HT-29 (cell line): ENCODE measurements around the gene SASH3. TPM values are rescaled to one million over a fixed set of nuclear protein-coding genes. Genes with fewer than 3 reads are reported as not detected.

Experiments
- DNase-seq: peaks from one replicate; pipeline ENCODE4 v3.0.0-alpha.2; 2015; ENCODE audit warnings: low spot score
- total RNA-seq: library from RNA; depleted of rRNA; stranded (reverse); fragments of >200 nt; shearing (Covaris generic); gene quantifications from 2 replicates; pipeline ENCODE4 v1.2.3, GENCODE V29; 2014

Gene SASH3
- total RNA-seq, 1 experiment from 2014 or later: not detected

DNA sequence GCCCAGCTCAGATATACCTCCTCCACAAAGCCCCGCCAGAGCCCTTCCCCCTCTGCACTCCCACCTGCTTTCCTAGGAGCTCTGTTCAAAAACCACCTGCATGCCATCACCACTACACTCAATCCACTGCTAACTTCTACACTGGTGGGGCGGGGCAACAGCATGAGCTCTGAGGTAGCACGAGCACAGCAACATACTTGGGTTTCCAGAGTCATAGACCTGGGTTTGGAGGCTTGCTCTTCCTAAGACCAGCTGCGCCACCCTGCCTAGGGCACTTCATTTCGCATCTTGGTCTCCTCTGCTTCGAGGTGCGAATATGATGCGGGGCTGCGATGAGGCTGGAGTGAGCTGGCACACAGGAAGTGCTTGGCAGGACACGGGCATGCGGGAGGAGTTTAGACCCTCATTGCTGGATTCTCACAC, 3.6 kb downstream of the SASH3 start:
- DNase-seq: no peak

DNA sequence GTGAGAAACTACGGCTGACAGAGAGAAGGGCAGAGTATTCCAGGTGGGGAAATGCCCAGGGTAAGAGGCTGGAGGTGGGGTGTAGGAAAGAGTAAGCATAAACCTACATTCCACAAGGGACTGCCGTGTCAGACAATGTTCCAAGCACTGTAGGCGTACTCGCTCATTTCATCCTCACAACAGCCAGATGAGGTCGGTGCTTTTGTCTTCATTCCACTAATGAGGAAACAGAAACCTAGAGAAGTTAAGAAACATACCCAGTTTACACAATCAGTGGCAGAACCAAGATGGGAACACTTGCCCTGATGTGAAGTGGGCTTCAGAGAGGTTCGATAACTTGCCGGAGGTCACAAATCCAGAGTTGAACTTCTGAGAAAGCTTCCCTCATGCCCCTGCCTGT, 4.6 kb downstream of the SASH3 start:
- DNase-seq: no peak

DNA sequence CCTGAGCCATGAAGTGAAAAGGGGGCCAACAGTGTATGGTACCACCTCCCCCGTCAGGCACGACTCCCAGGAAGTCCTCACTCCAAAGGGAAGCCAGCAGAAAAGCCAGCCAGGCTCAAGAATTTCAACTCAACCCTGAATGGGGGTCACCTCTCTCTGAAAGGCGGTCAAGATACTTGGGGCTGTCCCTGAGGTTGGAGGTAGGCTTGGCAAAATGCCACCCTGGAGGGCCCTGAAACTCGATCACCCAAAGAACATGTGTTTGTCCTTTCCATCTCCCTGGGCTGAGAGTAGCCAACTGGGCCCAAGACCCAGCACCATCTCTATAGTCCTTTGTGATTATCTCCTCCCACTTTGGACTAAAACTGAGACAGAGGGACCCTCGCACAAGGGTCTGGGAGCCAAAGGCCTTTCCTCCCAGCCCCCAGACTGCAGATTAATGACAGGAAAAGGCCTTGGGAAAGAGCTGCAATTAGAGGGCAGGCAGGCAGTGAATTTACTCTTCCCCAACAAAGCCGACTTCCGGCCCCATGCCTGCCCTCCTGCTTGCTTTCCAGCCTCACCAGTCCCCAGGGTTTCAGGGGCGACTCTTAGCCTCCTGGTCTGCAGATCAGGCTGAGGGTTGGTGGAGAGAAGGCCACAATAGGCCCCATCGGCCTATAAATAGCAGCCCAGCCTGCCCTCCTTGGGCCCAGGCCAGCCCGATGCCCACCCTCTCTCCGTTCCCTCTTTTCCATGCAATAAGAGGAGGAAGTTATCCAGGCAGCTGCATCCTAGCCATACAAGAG, 5.6 kb downstream of the SASH3 start:
- DNase-seq: no peak

DNA sequence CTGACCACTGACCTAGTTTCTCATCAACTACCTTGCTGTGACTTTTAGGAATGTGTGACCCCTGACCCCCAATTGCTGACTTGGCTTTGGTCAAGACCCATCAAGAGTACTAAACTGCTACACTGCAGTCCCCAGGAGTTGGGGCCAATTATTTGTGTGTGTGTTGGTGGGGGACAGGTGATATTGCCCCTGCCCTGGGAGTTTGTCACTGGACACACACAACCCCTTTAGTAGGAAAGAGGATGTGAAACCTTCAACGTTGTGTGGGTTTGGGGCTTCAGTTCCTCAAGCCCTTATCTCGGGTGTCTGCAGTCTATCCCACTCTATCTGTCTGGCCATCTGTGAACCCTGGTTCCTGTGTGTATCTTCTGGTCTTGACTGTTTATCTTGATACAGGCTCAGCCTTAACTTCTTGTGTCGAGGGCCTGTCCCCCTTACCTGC, 6.5 kb downstream of the SASH3 start:
- no peak for DNase-seq

DNA sequence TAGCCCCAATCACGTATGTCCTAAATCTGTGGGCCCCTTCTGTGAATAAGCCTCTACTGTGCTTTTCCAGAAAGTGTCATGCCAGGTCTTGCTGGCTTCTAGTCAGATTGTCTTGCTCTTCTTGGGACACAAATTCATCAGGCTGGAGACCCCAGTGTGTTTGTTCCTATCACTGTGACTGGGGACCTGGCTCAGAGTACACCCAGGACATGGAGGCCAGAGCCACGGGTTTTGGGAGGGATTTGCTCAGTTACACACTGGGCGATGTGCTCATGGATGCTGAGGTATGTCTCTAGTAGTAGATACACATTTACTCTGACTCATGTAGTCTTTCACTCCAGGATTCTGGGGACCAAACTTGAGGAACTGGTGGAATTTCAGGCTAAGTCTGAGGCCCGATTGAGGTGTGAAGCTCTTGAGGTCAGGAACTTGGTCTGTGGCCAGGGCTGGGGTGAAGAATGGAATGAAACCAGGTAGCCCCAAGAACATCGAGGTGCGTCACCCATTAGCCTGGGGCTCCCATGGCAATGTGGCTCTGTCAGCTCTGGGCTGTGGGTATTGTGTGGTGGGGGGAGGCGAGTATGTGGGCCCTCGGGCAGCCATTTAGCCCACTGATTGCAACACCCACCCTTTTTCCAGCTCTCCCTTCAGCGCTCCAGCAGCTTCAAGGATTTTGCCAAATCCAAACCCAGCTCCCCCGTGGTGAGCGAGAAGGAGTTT, 7.7 kb downstream of the SASH3 start:
- no peak for DNase-seq

DNA sequence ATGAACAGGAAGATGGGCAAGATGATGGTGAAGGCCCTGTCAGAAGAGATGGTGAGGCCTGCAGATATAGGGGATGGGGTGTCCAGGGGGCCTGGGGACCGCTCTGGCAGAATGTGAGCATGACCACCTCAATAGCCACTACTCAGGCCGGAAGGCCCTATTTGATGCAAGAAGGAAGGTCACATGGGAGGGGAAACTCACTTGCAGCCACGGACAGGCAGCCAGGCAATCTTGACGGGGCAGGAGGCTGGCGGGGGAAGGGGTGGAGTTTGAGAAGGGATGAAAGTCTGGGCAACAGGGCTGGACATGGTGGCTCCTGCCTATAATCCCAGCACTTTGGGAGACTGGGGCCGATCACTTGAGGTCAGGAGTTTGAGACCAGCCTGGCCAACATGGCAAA, 8.8 kb downstream of the SASH3 start:
- no peak for DNase-seq

DNA sequence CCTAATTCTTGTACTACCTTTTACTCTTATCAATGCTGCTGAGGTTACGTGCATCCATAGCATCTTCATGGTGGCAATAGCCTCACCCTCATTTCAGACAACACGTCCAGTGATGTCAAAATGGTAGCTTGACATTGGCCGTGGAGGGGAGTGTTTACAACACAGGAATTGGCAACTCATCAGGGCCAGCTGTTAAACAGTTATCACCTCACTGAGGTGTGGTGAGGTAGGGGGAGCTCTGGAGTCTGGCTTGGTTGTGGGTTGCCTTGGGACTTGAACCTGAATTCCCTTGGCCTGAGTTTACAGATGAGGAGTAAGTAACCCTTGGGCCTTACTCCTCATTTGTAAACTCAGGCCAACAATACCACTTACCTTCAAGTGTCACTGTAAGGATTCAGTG, 10.4 kb downstream of the SASH3 start:
- no peak for DNase-seq

DNA sequence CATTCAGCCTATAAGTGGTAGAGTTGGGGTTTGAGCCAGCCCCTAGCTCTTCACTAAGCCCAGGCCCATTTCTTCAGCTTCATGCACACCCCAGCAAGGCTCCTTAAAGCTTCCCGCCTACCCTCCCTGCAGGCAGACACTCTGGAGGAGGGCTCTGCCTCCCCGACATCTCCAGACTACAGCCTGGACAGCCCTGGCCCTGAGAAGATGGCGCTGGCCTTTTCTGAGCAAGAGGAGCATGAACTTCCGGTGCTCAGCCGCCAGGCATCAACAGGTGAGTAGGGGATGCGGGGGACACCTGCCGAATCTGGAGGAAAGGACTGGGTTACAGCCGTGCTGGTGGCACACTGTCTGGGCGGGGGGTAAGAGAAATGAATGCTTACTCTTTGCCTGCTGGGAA, 11.1 kb downstream of the SASH3 start:
- DNase-seq: no peak

DNA sequence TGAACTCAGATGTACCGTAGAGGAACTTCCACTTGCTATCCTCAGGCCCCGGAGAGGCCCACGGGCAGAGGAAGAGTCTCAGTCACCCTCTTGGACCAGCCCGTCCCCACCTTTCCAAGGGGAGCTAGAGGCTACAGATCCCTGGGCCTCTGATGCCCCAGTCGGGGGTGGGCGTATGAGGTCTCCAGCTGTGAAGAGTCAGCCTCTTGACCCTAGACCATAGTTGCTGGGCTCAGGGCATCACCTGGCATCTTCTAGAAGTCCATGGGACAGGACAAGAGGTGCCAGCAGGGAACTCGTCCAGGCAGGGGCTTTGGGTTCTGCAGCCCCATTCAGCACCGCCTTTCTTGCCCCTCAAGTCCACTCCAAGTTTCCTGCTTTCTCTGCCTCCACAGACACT, 11.6 kb downstream of the SASH3 start:
- no peak for DNase-seq

DNA sequence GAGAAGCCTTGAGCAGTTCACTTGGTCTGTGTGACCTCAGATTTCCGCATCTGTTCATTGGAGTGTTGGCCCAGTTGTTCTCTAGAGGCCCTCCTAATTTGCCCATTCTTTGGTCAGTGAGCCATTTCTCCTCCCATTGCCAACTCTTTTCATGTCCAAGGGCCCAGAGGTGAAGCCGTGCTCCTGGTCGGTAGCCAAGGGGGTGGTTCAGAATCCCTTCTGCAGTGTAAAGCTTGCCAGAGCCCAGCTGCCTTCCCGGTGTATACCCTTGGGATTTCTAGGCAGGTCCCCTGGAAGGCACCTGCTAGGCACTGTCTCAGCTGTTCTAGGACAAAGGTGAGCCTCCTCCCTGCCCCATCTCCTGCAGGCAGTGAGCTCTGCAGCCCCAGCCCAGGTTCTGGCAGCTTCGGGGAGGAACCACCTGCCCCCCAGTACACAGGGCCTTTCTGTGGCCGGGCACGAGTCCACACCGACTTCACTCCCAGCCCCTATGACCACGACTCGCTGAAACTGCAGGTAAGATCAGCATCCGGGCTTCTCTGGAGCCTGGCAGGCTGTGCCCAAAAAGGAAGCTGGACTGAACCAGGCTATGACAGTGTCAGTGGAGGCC, 12.3 kb downstream of the SASH3 start:
- DNase-seq: no peak

DNA sequence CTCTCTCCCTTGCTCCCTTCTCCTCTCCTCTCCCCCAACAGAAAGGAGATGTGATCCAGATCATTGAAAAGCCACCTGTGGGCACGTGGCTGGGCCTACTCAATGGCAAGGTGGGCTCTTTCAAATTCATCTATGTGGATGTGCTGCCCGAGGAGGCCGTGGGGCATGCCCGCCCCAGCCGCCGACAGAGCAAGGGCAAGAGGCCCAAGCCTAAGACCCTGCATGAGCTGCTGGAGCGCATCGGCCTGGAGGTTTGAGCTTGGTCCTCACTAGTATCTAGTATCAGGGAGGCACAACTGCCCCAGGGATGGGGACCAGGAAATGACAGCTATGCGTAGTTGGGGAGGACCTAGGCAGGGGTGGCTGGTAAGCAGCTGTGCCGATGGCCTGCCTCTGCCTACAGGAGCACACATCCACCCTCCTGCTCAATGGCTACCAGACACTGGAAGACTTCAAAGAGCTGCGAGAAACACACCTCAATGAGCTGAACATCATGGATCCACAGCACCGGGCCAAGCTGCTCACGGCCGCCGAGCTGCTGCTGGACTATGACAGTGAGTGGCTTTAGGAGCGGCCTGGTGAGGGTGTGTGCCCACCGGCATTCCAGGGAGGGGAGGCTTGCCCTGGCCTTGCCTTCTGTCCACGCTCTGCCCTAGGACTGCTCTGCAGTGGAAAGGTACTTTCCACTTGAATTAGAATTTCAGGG, 13.0 kb downstream of the SASH3 start:
- DNase-seq: no peak

DNA sequence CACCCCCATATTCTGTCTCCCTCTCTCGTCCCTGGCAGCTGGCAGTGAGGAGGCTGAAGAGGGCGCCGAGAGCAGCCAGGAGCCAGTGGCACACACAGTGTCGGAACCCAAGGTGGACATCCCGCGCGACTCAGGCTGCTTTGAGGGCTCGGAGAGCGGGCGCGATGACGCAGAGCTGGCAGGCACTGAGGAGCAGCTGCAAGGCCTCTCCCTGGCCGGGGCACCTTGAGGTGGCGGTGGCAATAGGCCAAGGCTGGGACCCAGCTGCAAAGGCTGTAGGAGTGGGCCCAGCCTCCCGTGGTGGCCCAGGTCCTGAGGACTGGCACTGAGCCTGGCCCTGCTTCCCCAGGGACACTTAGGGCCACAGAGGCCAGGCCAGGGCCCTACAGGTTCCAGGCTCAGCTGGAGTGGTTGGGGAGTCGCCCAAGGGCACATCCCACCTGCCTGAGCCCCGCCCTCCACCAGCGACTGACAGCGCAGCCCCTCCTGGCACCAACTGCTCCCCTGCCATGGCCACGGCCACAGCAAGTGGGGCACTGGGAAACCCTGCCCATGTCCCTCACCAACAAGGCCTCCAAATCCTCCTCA, 13.9 kb downstream of the SASH3 start:
- DNase-seq: no peak

DNA sequence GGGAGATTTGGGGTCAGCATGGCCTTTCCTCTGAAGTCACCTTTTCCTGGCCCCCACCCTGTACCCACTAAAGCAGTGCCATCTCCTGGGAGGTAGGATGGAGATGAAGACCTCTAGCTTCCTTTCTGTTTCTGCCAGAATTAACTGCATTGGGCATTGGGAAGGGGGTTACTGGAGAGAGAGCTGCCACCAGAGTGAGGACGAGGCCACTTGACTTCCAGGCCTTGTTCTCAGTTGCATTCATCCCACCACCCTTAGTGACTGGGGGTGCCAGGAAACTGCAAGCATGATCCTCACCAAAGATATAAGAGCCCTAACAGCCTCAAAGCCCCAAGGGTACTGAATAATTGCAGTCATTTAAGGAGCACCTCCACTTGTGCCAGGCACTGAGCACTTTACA, 15.8 kb downstream of the SASH3 start:
- no peak for DNase-seq

DNA sequence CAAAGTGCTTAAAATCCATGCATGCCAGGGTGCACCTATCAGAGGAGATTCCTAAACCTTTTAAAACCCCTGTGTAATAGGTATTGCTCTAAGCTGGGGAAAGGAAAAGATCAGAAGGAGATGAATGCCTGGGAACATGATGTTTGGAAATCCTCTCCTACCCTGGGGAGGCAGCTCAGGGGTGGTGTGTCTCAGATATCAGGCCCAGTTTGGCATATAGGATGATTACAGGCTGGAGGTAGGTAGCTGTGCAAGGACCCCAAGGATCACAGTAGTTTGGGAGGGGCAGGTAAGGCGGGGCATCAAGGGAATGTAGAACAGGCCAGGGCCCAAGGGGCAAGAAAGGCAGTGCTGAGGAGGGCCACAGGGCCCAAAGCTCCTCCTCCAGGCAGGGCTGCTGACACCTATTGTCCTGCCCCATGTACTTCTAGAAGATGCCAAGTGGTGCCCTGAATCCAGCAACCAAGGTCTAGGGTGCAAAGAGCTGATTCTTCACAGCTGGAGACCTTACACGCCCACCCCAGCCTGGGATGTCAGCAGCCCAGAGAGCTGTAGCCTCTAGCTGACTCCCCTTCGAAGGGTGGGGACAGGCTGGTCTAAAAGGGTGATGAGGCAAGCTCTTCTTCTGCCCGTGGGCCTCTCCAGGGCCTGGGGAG, 17.6 kb downstream of the SASH3 start:
- DNase-seq: no peak

DNA sequence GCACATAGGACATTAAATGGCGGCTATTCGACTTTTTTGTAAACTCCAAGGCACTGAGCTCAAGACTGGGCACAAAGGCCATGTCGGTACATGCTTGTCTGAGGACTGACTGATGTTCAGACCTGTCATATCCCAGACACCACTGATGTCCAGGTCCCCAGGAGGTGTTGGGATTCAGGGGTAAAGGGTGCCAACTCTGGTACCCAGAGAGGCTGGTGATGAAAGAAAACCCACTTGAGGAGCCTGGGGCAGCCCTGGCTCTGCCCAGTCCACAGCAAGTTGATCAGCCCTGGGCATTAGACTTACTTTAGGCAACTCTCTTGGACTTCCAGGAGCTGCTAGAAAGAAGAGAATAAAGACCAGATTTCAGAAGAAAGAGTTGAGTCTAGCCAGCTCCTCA, 18.7 kb downstream of the SASH3 start:
- no peak for DNase-seq

DNA sequence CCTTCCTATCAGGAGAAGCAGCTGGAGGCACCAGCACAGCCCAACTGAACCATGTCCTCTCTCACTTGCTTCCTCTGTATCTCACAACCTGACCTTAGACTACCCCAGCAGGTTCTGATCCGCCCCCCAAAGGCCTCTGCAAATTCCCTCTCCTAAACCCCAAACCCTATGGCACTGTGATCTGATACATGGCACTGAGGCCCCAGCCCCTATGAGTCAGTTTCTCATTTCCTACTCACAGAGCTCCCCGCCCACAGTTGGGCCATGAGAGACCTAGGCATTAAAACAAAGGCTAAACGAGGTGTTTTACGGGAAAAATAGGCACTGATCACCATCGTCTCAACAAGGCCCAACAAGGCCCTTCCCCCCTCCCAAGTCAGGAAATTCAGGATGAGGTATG, 19.1 kb downstream of the SASH3 start:
- DNase-seq: no peak

DNA sequence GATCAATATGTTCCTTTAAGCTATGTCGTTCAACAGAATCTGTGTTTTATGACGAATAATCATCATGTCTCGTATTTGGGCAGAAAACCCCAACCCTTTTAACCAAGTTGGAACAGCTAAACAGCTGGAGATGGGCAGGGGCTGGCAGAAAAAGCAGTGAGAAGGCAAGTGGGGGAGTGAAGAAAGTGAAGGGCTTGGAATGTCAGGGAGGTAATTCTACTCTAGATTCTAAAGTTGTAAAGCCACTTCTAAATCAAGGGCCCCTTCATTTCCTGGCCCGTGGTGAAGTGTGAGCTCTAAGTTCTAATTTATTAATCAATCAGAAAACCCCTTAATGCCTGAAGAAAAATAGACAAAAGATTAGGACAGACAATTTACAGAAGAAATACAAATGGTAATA, 20.4 kb downstream of the SASH3 start:
- DNase-seq: no peak

DNA sequence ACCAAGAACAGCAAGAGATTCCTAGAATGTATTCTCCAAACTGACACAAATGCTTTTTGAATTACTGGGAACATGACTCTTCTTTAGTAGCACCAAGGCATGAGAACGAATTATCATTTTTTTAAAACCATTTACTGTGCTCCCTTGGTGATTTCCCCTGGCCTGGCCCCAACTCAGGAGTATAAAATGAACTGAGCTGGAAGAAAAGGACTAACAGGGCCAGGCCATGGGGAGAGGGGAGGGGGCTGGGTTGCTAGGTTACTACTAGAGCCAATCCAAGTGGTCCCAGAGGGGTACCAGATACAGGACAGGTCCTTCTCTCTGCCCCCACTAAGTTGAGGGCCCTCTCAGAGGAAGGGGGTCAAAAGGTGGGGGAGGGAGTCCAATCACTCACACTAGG, 23.1 kb downstream of the SASH3 start:
- DNase-seq: no peak

DNA sequence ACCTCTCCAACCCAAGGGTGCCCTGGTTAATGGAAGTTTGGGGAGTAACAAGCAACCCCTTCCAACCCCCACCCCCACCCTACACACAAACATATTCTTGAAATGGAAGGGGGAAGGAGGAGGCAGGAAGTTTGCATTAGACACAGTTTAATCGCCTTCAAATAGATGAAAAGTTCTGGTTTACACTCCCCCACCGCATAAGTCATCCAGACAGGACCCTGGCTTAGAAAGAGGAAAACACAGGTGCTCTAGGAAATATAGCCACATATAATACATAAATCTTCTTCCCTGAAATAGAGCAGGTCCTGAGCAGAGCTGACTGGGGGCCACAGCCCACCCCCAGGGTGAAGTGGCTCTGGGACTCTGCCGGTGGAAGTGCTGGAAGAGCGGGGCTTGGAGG, 25.1 kb downstream of the SASH3 start:
- no peak for DNase-seq

DNA sequence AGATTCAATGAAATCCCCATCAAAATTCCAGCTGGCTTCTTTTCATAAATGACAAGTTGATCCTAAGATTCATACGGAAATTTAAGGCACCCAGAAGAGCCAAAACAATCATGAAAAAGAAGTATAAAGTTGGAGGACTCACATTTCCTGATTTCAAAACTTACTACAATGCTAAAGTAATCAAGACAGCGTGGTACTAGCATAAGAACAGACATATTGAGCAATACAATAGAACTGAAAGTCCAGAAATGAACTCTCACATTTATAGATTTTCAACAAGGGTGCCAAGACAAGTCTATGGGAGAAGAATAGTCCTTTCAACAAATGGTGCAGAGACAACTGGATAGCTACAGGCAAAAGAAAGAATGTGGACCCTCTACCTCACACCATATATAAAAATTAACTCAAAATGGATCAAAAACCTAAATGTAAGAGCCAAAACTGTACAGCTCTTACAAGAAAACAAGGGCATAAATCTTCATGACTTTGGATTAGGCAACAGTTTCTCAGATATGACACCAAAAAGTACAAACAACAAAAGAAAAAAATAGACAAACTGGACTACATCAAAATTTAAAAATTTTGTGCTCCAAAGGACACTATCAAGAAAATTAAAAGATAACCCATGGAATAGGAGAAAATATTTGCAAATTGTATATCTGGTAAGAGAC, 28.5 kb downstream of the SASH3 start:
- DNase-seq: no peak
